ENCODE data around the gene FRMD4A. TPM values are rescaled to one million over a fixed set of nuclear protein-coding genes. Genes with fewer than 3 reads are reported as not detected.
"Not testable (repeated sequence)": the region's sequence is repeated elsewhere in the genome, so short reads cannot be mapped to it uniquely, and the experiment has no call there.

FRMD4A gene
- total RNA-seq, 4 donors from 2014 or later, result 4.4 to 7.1 (median 5.2) TPM

GRCh38 chr10:14074062-14074884, 256.5 kb downstream of the FRMD4A start:
- in situ Hi-C loops (cut with MboI; ENCODE audit: low sequenced_read_pairs in 4 of 4) (no loop called here), intact Hi-C loops (cut with DNase I; ENCODE audit: low total_unique reads) (loop anchor here (10.0 kb wide), 1 partner anchor 119 kb away; no protein-coding TSS in a partner anchor)
- no peaks in the 10 kb centered on the region for H3K36me3 ChIP-seq
- peak overlapping the region in 1 of 4 donors; percentile 37 for H3K27ac ChIP-seq
- H3K4me3 ChIP-seq, result peak overlapping the region in 2 of 4 donors; percentile 1 to 8
- ATAC-seq, result peak; percentile 94 to 97
- no peaks in the 10 kb centered on the region for H3K9me3 ChIP-seq
- no peaks in the 10 kb centered on the region for H3K27me3 ChIP-seq
- peak; percentile 73 to 84 for DNase-seq
- H3K4me1 ChIP-seq, result peaks cover 6 to 17% of the 10 kb centered on the region in 2 donors
- TF ChIP-seq POLR2A (IDR thresholded peaks at IDR 0.05), result no peak
- TF ChIP-seq CTCF (IDR thresholded peaks at IDR 0.05 in 4 of 5, conservative IDR thresholded peaks at IDR 0.05 in 1 of 5), result no peak

GRCh38 chr10:14072541-14072940, 258.2 kb downstream of the FRMD4A start:
- no peak overlapping the region for H3K27ac ChIP-seq
- H3K36me3 ChIP-seq, result no peaks in the 10 kb centered on the region
- TF ChIP-seq CTCF (IDR thresholded peaks at IDR 0.05 in 4 of 5, conservative IDR thresholded peaks at IDR 0.05 in 1 of 5), result no peak
- TF ChIP-seq POLR2A (IDR thresholded peaks at IDR 0.05), result no peak
- in situ Hi-C loops (cut with MboI; ENCODE audit: low sequenced_read_pairs in 4 of 4) (no loop called here), intact Hi-C loops (cut with DNase I; ENCODE audit: low total_unique reads) (loop anchor here (10.0 kb wide), 1 partner anchor 118 kb away; no protein-coding TSS in a partner anchor)
- H3K27me3 ChIP-seq, result no peaks in the 10 kb centered on the region
- H3K4me3 ChIP-seq, result no peak overlapping the region
- peaks cover 6 to 17% of the 10 kb centered on the region in 2 donors for H3K4me1 ChIP-seq
- ATAC-seq (no peak), DNase-seq (no peak)
- H3K9me3 ChIP-seq, result no peaks in the 10 kb centered on the region

- intact Hi-C loops (cut with DNase I; ENCODE audit: low total_unique reads), result loop anchor here (10.0 kb wide), 1 partner anchor 117 kb away; no protein-coding TSS in a partner anchor
- no peak overlapping the region for H3K4me3 ChIP-seq
- DNase-seq (no peak), ATAC-seq (no peak)
- no peaks in the 10 kb centered on the region for H3K9me3 ChIP-seq
- H3K27ac ChIP-seq, result no peak overlapping the region
- H3K27me3 ChIP-seq, result no peaks in the 10 kb centered on the region
- H3K36me3 ChIP-seq, result no peaks in the 10 kb centered on the region
- H3K4me1 ChIP-seq, result peaks cover 6 to 17% of the 10 kb centered on the region in 2 donors
- in situ Hi-C loops (cut with MboI; ENCODE audit: low sequenced_read_pairs in 4 of 4), result no loop called here
- TF ChIP-seq CTCF (IDR thresholded peaks at IDR 0.05 in 4 of 5, conservative IDR thresholded peaks at IDR 0.05 in 1 of 5), result no peak
- no peak for TF ChIP-seq POLR2A (IDR thresholded peaks at IDR 0.05)
Observed at GRCh38 chr10:14071956-14072355, 258.8 kb downstream of the FRMD4A start.

GRCh38 chr10:14068601-14069250, 262.0 kb downstream of the FRMD4A start:
- in situ Hi-C loops (cut with MboI; ENCODE audit: low sequenced_read_pairs in 4 of 4) (no loop called here), intact Hi-C loops (cut with DNase I; ENCODE audit: low total_unique reads) (no loop called here)
- DNase-seq (no peak), ATAC-seq (no peak)
- H3K9me3 ChIP-seq, result no peaks in the 10 kb centered on the region
- peaks cover 0 to under 1% of the 10 kb centered on the region in 2 donors for H3K4me1 ChIP-seq
- TF ChIP-seq POLR2A (IDR thresholded peaks at IDR 0.05), result no peak
- H3K27me3 ChIP-seq, result no peaks in the 10 kb centered on the region
- no peak overlapping the region for H3K4me3 ChIP-seq
- no peaks in the 10 kb centered on the region for H3K36me3 ChIP-seq
- H3K27ac ChIP-seq, result no peak overlapping the region

- in situ Hi-C loops (cut with MboI; ENCODE audit: low sequenced_read_pairs in 4 of 4); H3K27ac ChIP-seq; ATAC-seq; DNase-seq; H3K27me3 ChIP-seq; H3K4me1 ChIP-seq; intact Hi-C loops (cut with DNase I; ENCODE audit: low total_unique reads); H3K9me3 ChIP-seq; H3K36me3 ChIP-seq; H3K4me3 ChIP-seq: not testable (repeated sequence)
Observed at GRCh38 chr10:14067638-14068037, 263.1 kb downstream of the FRMD4A start.
